ENCODE measurements around the gene TMEM147.

TMEM147 gene, protein sequence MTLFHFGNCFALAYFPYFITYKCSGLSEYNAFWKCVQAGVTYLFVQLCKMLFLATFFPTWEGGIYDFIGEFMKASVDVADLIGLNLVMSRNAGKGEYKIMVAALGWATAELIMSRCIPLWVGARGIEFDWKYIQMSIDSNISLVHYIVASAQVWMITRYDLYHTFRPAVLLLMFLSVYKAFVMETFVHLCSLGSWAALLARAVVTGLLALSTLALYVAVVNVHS

DNA sequence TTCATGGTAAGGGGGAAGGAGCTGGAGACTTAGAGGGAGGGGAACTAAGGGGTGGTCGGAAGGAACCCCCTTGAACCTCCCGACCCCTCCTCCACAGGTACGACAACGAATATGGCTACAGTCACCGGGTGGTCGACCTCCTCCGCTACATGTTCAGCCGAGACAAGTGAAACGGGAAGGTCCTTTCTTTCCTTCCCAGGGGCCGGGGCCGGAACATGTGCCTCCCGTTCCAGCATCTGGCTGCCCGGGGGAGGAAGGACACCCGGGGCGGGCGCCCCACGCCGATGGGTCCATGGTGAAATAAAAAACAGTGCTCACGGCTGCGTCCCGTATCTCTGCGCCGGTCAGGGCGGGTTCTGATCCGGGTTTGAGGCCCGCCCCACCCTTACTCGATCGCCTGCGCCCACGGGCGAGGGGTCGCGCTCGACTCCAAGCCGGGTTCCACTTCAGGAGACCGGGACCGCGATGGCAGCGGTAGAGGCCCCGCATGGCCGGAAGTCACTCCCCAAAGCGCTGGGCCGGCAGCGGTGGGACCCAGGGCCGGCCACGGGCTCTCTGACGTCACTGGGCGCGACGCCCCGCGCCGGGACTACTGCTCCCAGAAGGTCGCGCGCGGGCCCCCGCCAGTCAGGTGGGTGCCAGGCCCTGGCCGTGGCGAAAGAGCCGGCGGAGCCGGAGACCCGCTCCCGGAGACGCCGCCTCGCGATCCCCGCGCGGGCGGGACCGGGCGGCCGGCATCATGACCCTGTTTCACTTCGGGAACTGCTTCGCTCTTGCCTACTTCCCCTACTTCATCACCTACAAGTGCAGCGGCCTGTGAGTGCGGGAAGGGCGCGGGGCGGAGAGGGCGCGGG lies at the start of gene TMEM147:
TSS of gene TMEM147 (plus strand) at position 626 of the 854 bp plus-strand sequence. CDS start at position 740, 114 bp downstream.
- DNase-seq, result peak; percentile 78 to 88

DNA sequence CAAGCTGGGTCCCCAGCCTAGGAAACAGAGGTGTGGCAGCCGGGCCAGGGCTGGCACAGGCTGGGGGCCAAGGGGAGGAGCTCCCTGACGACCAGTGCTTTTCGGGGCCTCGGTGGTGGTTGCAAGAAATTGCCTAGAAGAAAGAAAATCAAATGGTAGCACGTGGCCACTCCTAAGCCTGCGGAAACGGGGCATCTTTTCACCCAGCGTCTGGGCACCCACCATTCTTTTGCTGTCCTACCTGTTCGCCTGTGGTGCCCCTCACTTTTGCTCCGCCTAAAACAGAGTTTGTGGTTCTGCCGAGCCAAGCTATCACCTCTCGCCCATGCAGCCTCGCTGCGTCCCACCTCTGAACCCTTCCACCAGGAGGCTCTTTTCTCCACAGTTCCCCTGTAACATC lies 48.0 kb upstream of the TMEM147 start:
- DNase-seq, result no peak

DNA sequence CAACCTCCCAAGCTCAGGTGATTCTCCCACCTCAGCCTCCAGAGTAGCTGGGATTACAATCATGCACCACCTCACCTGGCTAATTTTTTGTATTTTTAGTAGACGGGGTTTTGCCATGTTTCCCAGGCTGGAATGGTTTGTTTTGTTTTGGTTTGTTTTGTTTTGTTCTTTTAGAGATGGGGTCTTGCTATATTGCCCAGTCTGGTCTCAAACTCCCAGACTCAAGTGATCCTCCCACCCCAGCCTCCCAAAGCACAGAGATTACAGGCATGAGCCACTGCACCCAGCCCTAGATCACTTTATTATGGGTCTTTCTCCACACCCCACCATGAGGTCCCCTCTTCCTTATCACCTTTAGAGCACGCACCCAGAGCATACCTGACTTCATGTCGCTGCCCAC lies 47.2 kb upstream of the TMEM147 start:
- DNase-seq, result no peak

DNA sequence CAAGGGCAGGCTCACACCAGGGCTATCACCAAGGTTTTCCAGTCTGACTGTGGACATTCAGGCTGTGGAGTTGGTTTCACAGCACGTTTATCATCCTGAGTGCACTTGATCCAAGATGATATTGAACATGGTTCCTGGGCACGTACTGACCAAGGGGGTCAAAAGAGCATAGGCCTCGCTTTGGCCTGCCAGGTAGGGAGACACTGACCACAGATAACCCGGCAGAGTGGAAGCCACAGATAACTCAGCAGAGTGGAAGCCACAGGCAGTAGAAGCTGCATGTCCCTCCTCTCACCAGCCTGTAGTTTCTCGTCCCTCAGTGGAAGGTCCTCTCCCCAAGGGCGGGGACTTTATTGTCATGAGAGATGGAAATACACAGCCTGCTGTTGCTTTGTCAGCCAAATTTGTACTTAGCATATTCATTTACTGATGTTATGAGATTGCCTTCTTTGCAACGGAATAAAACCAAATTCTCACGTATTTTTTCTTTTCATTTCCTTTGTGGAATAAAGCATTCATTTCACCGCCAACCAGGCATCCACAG lies 46.4 kb upstream of the TMEM147 start:
- no peak for DNase-seq

DNA sequence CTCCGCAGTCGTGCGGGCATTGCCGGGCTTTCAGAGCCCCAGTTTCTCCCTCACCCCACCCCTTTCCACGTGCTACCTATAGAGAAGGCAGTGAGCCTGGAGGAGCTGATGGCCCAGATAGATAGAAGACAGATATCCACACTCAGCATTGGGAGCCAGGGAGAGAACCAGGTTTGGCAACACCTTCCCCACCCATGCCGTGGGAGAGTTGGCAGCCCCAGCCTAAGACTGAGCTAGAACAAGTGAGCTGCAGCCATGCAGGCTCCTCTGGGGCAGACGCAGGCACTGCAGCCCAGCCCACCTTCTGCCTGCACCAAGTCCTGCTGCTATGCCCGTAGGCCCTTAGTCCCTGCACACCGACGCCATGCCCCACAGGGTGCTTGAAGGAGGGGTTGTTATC lies 44.8 kb upstream of the TMEM147 start:
- no peak for DNase-seq

DNA sequence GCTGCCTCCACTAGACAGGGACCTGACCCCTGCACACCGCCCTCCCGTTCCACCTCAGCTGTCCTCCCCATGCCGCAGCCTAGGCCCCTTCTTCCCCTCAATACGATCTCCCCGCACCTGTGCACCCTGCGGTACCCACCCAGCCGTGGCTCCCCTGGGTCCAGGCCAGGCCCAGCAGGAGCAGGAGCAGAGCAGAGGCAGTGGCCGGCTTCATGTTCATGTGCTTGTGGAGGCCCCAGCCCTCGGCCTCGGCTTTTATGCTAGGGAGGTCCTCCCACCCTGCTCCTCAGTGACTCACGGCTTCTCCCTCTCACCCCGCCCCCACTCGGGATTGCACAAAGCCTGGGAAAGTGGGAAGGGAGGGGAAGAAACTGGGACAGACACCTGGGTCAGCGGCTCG lies 43.7 kb upstream of the TMEM147 start:
- no peak for DNase-seq

DNA sequence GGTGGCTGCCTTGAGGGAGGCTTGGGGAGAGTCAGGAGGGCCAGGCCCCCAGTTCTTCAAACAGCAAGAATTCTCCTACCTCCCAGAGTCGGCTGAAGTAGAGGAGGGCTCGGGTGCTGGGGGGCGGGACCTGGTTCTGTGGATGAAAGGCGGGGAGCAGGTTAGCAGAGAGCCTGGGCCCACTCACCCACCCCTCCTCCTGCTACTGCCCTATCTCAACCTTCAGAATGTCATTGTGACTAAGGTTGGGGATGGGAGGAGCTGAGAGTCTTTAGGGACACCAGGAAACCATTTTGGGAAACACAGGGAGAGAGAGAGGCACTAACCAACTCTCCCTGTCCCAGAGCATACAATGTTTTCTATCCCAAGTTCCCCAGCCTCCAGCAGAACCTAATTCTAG lies 42.7 kb upstream of the TMEM147 start:
- DNase-seq, result no peak

DNA sequence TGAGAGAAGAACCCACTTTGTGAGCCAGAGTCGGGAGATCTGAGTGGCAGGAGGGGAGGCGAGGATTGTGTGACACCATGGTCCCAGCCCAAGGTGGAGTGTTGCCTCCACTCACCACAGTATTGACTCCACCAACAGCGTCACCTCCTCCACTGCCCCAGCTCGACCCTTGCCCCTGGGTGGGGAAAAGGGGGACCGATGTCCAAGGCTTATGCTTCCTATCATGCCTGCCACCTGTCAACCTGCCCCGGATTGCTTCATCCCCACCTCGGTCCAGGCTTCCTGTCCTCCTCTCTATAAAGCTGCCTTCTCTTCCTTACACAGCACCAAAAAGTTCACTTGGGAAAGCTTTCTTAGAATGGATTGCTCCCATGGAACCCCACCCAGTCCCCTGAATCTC lies 39.4 kb upstream of the TMEM147 start:
- no peak for DNase-seq

DNA sequence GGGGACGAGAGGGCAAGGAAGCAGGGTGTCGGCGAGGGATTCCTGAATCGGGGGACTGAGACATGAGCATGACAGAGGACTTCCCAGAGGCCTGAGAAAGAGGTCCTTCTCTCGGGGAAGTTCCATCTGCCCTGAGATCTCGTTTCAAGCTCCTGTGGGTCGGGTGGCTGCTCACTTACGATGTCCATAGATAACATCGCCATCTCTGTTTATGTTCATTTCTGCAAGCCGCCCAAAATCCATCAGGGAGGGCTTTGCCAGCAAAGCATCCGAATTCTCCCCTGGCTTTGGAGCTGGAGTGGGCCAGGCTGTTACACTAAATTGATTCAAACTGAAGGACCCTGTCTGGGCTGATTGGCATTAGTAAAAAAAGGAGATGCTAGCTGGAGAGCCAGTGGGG lies 37.9 kb upstream of the TMEM147 start:
- no peak for DNase-seq

DNA sequence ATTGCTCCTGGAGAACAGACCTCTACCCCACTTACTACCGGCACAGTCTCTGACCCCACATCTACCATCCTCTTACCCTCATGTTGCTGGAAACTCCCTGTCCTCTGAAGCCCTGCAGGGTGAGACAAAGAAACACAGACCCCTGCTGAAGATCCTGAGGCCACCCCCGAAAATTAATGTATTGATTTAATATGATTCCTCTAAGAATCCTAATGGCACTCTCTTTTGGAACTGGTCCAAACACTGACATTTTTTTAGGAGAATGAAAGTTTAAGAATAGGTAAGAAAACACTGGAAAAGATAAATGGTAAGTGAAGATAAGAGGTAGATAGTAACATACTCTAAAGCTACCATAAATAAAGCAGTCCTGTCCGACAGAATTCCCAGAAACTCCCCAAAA lies 37.3 kb upstream of the TMEM147 start:
- DNase-seq, result no peak

DNA sequence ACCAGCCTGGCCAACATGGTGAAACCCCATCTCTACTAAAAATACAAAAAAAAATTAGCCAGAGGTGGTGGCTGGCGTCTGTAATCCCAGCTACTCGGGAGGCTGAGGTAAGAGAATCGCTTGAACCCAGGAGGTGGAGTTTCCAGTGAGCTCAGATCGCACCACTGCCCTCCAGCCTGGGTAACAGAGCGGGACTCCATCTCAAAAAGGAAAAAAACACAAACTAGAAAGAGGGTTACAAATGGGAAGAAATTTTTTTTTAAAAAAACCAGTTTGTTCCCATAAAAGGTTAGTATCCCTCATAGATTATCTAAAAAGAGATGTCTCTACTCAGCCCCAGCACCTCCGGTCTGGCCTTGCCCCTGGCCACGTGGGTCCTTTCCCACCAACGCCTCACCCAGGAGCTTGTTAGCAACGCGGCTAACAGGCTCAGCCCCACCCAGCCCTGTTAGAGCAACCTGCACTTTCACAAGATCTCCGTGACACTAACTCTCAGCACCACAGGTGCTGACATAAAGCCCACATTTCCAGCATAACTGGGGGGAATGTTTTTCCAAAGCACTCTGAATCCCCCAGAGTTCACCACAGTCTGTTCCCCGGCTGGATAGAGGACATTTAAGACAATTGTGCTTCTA lies 36.3 kb upstream of the TMEM147 start:
- peak in 1 of 2 experiments; percentile 32 for DNase-seq

DNA sequence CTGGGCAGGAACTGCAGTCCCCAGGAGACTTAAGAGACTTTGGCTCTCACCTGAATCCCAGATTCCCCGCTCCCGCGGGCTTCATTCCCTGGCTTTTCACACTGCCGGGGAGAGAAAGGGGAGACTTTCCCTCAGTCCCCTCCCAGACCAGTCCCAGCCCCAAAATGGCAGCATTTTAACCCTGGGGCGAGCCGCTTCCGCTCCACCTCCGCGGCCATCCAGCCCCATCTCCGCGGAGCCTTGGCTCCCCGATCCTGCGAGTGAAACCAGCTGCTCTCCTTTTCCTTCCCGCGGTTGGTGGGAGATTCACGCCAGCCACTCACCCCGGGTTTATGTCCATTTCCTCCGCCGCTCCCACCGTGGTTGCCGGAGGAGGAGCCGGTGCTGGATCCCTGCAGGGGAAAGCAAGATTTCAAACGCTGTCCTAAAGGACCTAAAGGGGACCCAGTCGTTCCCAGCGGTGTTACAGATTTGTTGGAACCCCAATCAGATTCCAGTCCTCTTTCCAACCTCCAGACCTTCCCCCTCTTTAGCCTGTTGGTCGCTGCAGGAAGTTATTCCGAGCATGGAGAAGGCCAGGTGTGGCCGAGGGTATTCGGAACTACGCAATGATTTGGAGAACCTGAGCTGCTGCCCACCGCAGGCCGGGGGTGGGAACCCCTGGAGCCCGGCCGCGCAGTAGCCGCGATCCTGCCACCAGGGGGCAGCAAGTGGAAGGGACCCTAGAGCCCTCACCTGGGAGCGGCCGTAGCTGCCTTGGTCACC lies 35.4 kb upstream of the TMEM147 start:
- DNase-seq, result peak; percentile 57 to 79

DNA sequence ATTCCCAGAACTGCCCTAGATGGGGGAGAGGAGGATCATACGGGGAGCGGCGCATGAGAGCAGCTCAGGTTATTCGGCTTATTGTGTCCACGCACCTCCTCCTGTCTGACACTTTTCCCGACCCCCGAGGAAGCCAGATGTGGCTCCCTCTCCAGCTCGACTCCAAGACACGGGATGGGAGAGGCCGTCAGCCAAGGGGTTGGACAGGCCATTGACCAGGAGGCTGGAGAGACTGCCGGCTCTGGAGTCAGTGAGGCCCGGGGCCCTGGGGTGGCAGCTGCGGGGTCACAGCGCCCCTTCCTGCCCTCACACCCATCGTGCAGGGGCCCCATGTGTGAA lies 34.8 kb upstream of the TMEM147 start:
- no peak for DNase-seq

DNA sequence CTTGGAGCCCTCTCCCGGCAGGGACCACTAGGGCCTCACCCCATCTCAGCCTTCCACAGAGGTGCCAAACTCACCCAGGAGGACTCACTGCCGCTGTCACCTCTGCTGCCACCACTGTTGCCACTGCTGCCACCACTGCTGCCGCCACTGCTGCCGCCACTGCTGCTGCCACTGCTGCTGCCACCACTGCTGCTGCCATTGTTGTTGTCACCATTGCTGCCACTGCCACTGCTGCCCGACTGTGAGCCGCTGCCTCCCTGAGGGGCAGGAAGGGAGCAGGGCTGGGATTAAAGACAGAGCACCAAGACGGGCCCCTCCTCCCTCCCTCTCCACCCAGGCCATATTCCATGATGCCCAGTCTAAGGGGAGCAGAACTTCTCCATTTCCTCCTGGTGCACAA lies 34.1 kb upstream of the TMEM147 start:
- DNase-seq, result no peak

DNA sequence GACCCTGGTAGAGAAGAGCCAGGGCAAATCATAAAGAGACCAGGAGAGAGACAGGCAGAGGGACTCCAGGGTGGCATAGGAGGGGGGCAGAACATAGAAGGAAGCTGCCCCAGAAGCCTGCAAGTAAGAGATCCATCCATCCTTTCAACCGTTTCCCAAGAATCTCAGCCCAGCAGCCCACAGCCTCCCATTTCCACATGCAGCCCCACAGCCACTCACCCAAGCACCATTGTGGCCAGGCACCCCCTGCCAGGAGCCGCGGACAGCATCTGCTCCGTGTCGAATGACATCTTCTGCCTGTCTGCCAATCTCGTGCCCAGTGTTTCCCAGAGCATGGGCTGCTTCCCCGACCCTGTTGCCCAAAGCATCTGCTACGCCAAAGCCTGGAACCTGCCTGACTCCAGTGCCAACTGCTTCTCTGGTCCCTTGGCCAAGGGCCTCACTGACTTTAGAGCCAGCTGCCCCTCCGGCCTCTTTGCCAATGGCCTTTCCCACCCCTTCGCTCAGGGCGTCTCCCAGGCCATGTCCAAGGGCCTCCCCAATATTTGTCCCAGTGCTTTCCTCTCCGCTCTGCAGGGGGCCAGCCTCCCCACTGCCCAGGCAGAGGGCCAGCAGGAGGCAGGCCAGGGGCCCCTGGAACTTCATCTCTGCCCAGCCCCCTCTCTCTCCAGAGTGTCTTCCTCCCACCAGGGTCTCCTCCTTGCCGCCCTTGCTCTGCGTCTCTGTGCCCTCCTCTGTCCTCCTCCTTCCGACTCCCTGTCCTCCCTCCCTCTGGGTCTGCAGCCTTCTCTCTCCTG lies 32.4 kb upstream of the TMEM147 start:
- DNase-seq, result no peak

DNA sequence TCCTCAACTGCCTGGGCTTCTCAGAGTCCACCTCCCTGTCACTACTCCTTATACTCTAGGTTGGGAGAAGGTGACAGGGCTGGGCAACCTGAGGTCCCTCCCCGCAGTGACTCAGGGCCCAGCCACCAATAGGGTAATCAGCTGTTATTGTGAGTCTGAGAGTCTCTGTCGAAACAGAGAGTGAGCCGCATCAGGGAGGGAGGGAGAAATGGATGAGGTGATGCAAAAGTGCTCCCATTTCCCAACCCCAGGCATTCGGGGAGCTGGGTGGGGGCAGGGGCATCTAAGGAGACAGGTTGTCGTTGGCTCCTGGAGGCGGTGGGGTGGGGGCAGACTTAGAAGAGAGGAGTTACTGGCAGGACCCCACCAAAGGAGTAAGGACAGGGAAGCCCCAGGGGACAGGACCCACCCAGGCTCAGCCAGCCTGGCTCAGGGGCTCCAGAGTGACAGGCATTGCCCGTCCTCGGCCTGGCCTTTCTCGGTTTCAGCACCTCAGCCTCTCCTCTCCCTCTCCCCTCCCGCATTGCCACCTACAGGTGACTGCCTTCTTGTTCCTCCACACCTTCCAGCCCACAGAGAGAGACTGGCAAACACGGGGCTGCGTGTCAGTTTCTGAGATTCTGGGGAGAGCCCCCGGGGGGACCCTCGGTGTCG lies 31.7 kb upstream of the TMEM147 start, which contains the start of gene DMKN:
TSS of gene DMKN (minus strand) at position 22 of the 654 bp plus-strand sequence. CDS start 174 bp downstream, outside the sequence.
- DNase-seq, result no peak

DNA sequence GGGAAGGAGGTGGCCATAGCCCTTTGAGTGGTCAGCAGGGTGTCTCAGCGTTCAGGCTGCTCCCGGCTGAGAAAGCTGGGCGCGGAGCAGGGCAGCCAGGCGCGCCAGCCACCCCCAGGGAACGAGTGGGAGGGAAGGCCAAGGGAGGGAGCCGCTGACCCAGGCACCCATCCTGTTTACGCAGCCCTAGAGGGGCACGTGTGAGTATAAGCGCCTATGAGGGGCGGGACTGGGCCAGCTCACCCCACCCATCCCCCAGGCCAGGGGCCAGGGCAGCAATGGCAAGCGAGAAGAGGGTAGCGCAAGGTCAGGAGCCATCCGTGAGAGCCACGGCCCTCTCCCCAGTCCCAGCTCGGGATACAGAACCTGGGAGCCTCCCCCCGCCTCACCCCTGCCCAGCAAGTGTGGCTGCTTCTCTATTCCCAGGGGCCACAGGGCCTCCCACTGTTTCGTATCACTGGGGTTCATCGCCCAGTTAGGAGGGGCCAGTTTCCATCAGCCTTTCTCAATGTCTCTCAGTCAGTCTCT lies 31.1 kb upstream of the TMEM147 start:
- no peak for DNase-seq

DNA sequence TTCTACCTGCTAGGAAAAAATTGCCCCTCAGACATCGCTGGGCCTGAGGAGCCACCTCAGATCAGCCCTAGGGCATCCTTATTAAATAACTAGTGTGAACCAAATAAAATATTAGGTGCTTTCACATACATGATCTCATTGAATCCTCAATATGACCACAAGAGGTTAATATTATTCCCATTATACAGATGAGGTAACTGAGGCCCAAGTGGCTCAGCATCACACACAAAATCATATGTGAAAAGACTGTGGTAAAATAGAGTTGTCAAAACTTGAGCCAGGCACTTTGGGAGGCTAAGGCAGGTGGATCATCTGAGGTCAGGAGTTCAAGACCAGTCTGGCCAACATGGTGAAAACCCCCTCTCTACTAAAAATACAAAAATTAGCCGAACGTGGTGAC lies 29.1 kb upstream of the TMEM147 start:
- no peak for DNase-seq

DNA sequence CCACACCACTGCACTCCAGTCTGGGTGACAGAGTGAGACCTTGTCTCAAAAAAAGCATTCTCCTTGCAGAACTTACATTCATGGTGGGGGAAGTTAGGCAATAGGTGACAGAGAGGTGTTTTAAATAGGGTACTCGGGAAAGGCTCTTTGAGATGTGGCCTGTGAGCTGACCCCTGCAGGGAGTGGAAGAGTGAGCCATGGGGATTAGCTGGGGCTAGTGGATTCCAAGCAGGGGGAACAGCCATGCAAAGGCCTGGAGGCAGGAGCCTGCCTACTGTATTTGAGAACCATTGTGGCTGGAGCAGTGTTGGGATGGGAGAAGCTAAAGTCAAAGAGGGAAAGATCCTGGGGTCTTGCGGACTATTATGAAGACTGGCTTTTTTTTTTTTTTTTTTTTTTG lies 28.1 kb upstream of the TMEM147 start:
- no peak for DNase-seq

DNA sequence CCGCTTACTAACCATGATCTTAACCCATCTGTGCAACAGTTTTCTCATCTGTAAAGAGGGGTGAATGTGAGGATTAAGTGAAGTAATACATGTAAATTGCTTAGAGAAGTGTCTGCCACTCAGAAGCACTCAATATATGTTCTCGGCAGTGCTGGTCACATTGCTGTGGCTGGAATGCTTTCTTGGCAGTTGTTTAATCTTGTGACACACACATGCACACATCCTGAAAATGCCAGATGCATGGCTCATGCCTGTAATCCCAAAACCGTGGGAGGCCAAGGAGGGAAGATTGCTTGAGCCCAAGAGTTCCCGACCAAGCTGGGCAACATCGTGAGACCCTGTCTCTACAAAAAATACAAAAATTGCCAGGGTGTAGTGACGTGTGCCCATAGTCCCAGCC lies 27.1 kb upstream of the TMEM147 start:
- no peak for DNase-seq

DNA sequence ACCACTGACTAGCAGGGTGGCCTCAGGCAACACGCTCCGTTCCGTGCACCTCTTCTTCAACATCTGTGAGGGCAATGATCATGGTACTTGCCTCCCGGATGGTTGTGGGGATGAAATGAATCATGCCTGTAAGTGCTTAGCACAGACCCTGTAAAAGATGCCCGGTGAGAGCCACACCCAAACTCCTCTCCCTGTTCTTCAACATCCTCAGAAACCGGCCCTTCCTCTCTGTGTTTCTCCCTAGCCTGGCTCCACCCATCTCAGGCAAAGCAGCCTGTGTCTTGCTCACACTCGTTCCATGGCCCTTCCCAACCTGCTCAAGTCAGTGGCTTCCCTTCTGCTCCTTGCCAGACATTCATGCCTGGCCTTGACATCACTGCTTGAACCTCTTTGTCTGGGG lies 26.1 kb upstream of the TMEM147 start:
- no peak for DNase-seq
